Measurements from ENCODE around the gene LRP5. TPM values are rescaled to one million over a fixed set of nuclear protein-coding genes. Genes with fewer than 3 reads are reported as not detected.
"Not testable (repeated sequence)": the region's sequence is repeated elsewhere in the genome, so short reads cannot be mapped to it uniquely, and the experiment has no call there.

LRP5 gene
- total RNA-seq, 2 experiments from 2014 or later, result 22.3 to 23.3 TPM

- Mint-ChIP-seq H3K27ac (no peak overlapping the region), H3K36me3 (peaks cover 23% of the 10 kb centered on the region), H3K4me1 (peaks cover 5% of the 10 kb centered on the region), H3K4me3 (no peak overlapping the region), H3K27me3 (no peaks in the 10 kb centered on the region), H3K9me3 (peaks cover 8% of the 10 kb centered on the region)
- ATAC-seq (ENCODE audit: low read depth), result no peak
- POLR2A ChIA-PET, result no interaction called here
- no peak for DNase-seq
Observed at GRCh38 chr11:68433541-68433940, 121.2 kb downstream of the LRP5 start.

- H3K9me3 Mint-ChIP-seq; H3K27ac Mint-ChIP-seq; DNase-seq; POLR2A ChIA-PET; H3K27me3 Mint-ChIP-seq; H3K4me1 Mint-ChIP-seq; ATAC-seq (ENCODE audit: low read depth); H3K4me3 Mint-ChIP-seq: not testable (repeated sequence)
- peaks cover 19% of the 10 kb centered on the region for H3K36me3 Mint-ChIP-seq
Observed at GRCh38 chr11:68434159-68434558, 121.8 kb downstream of the LRP5 start.

DNA sequence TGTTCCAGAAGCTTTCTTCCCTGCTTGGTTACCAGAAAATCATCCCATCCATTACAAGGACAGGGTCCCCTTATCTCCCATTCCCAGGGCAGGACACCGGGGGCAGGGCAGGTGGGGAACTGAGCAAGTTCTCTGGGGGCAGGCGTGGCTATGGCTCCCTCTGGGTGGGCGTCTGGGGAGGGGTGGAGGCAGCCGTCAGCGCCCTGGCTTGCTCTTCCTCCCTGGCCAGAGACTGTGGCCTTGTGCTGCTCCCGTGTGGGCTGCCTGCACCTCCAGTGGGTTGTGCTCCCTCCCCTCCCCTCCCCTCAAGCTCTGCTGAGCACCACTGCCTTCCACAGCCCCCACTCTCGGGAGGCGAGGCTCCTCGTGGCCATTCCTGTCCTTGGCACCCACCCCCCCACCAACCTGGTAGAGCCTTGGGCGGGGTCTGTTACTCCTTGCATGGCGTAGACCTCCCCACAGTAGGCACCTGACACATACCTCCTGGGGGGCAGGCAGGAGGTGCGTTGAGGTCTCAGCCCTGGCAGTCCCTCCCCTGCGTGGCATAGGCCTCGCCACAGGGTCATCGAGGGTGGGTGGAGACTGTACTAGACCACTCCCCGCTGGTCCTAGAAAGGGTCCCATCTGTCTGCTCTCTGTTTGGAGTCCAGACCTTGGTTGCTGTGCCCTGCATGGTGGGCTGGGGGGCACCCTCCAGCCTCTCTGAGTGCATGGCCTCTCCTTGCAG lies 123.9 kb downstream of the LRP5 start:
- ATAC-seq (ENCODE audit: low read depth) (no peak), DNase-seq (no peak)
- Mint-ChIP-seq H3K4me1 (peaks cover 5% of the 10 kb centered on the region), H3K27ac (no peak overlapping the region), H3K4me3 (no peak overlapping the region), H3K9me3 (no peaks in the 10 kb centered on the region), H3K27me3 (no peaks in the 10 kb centered on the region), H3K36me3 (peaks cover 4% of the 10 kb centered on the region)
- POLR2A ChIA-PET, result no interaction called here

- H3K36me3 Mint-ChIP-seq, result peaks cover 3% of the 10 kb centered on the region
- ATAC-seq (ENCODE audit: low read depth) (peak; percentile 30), DNase-seq (no peak)
- POLR2A ChIA-PET, result no interaction called here
- peaks cover 7% of the 10 kb centered on the region for H3K4me1 Mint-ChIP-seq
- no peaks in the 10 kb centered on the region for H3K27me3 Mint-ChIP-seq
- H3K27ac Mint-ChIP-seq, result no peak overlapping the region
- no peaks in the 10 kb centered on the region for H3K9me3 Mint-ChIP-seq
- H3K4me3 Mint-ChIP-seq, result no peak overlapping the region
Observed at GRCh38 chr11:68436985-68437926, 124.9 kb downstream of the LRP5 start.

DNA sequence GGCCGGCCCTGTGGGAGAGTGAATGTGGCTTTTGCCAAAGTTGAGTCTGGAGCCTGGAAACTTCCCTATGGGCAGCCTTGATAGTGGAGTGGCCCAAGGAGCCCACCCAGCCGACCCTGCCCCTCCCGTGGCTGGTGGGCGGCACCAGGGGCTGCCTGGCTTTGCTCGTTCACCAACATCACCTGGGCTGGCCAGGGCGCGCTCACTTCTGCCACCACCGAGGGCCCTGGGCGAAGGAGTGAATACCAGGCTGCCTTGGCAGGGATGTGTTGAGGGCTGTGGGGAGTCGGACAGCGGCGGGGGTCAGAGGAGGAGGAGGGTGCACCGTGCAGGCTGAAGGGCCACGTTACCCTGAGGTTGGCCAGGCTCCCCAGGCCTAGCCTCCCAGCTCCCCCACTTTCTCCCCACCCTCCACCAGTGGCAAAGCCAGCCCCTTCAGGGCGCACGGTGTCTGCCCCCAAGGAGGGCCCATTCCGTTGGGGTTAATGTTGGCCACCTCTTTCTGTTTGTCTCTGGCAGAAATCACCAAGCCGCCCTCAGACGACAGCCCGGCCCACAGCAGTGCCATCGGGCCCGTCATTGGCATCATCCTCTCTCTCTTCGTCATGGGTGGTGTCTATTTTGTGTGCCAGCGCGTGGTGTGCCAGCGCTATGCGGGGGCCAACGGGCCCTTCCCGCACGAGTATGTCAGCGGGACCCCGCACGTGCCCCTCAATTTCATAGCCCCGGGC lies 125.7 kb downstream of the LRP5 start:
- Mint-ChIP-seq H3K9me3 (no peaks in the 10 kb centered on the region), H3K36me3 (peaks cover 3% of the 10 kb centered on the region), H3K27me3 (no peaks in the 10 kb centered on the region), H3K4me3 (no peak overlapping the region), H3K27ac (no peak overlapping the region), H3K4me1 (peaks cover 7% of the 10 kb centered on the region)
- no peak for ATAC-seq (ENCODE audit: low read depth)
- POLR2A ChIA-PET, result no interaction called here
- no peak for DNase-seq

DNA sequence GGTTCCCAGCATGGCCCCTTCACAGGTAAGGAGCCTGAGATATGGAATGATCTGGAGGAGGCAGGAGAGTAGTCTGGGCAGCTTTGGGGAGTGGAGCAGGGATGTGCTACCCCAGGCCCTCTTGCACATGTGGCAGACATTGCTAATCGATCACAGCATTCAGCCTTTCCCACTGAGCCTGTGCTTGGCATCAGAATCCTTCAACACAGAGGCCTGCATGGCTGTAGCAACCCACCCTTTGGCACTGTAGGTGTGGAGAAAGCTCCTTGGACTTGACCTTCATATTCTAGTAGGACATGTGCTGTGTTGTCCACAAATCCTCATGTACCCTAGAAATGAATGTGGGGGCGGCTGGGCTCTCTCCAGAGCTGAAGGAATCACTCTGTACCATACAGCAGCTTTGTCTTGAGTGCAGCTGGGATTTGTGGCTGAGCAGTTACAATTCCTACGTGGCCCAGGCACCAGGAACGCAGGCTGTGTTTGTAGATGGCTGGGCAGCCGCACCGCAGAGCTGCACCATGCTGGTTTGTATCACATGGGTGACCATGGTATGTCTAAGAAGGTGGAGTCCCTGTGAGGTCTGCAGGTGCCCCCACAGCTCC lies 126.4 kb downstream of the LRP5 start:
- H3K9me3 Mint-ChIP-seq, result no peaks in the 10 kb centered on the region
- ATAC-seq (ENCODE audit: low read depth) (no peak), DNase-seq (no peak)
- no peak overlapping the region for H3K27ac Mint-ChIP-seq
- H3K36me3 Mint-ChIP-seq, result peaks cover 3% of the 10 kb centered on the region
- no peak overlapping the region for H3K4me3 Mint-ChIP-seq
- POLR2A ChIA-PET, result no interaction called here
- H3K4me1 Mint-ChIP-seq, result peaks cover 7% of the 10 kb centered on the region
- H3K27me3 Mint-ChIP-seq, result no peaks in the 10 kb centered on the region

GRCh38 chr11:68439355-68440065 lies 127.1 kb downstream of the LRP5 start:
- H3K4me3 Mint-ChIP-seq, result no peak overlapping the region
- POLR2A ChIA-PET, result no interaction called here
- ATAC-seq (ENCODE audit: low read depth), result no peak

GRCh38 chr11:68440224-68440623 lies 127.8 kb downstream of the LRP5 start:
- no peak overlapping the region for H3K27ac Mint-ChIP-seq
- ATAC-seq (ENCODE audit: low read depth), result no peak
- H3K4me1 Mint-ChIP-seq, result peaks cover 7% of the 10 kb centered on the region
- no peak overlapping the region for H3K4me3 Mint-ChIP-seq
- H3K36me3 Mint-ChIP-seq, result peaks cover 3% of the 10 kb centered on the region
- POLR2A ChIA-PET, result no interaction called here
- no peak for DNase-seq
- no peaks in the 10 kb centered on the region for H3K27me3 Mint-ChIP-seq
- no peaks in the 10 kb centered on the region for H3K9me3 Mint-ChIP-seq

More at GRCh38 chr11:68439355-68440065, 127.1 kb downstream of the LRP5 start:
- H3K9me3 Mint-ChIP-seq, result no peaks in the 10 kb centered on the region
- H3K4me1 Mint-ChIP-seq, result peaks cover 7% of the 10 kb centered on the region
- H3K36me3 Mint-ChIP-seq, result peaks cover 3% of the 10 kb centered on the region
- DNase-seq, result no peak
- H3K27ac Mint-ChIP-seq, result no peak overlapping the region
- H3K27me3 Mint-ChIP-seq, result no peaks in the 10 kb centered on the region

- H3K4me1 Mint-ChIP-seq, result peaks cover 7% of the 10 kb centered on the region
- POLR2A ChIA-PET, result no interaction called here
- H3K27ac Mint-ChIP-seq, result no peak overlapping the region
- no peak overlapping the region for H3K4me3 Mint-ChIP-seq
- no peaks in the 10 kb centered on the region for H3K9me3 Mint-ChIP-seq
- no peak for DNase-seq
- H3K36me3 Mint-ChIP-seq, result peaks cover 3% of the 10 kb centered on the region
- H3K27me3 Mint-ChIP-seq, result no peaks in the 10 kb centered on the region
- no peak for ATAC-seq (ENCODE audit: low read depth)
Observed at GRCh38 chr11:68441466-68442230, 129.3 kb downstream of the LRP5 start.

GRCh38 chr11:68442433-68442832 lies 130.0 kb downstream of the LRP5 start:
- Mint-ChIP-seq H3K4me3 (no peak overlapping the region), H3K27me3 (no peaks in the 10 kb centered on the region), H3K4me1 (peaks cover 5% of the 10 kb centered on the region), H3K27ac (no peak overlapping the region), H3K9me3 (no peaks in the 10 kb centered on the region), H3K36me3 (peaks cover 2% of the 10 kb centered on the region)
- DNase-seq, result no peak
- ATAC-seq (ENCODE audit: low read depth), result no peak
- POLR2A ChIA-PET, result no interaction called here

DNA sequence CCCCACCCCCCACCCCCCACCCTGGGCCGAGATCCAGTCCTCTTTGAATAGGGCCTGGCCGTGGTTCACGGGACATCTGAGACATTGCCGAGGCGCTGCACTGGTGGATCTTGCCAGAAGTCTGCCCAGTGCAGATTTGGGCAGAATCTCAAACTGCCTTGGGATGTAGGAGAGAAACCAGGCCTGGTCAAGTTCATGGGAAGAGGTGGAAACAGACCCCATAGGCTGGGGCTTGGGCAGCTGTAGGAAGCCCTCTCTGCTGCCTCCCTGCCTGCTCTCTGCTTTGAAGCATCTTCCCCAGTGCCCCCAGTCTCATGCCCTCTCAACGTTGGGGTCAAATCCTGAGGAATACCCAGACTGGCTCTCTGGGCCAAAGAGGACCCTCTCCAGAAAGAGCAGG lies 132.2 kb downstream of the LRP5 start:
- peaks cover 9% of the 10 kb centered on the region for H3K4me1 Mint-ChIP-seq
- POLR2A ChIA-PET, result no interaction called here
- H3K27ac Mint-ChIP-seq, result no peak overlapping the region
- H3K27me3 Mint-ChIP-seq, result no peaks in the 10 kb centered on the region
- H3K4me3 Mint-ChIP-seq, result no peak overlapping the region
- H3K36me3 Mint-ChIP-seq, result peaks cover 11% of the 10 kb centered on the region
- ATAC-seq (ENCODE audit: low read depth) (no peak), DNase-seq (no peak)
- no peaks in the 10 kb centered on the region for H3K9me3 Mint-ChIP-seq

DNA sequence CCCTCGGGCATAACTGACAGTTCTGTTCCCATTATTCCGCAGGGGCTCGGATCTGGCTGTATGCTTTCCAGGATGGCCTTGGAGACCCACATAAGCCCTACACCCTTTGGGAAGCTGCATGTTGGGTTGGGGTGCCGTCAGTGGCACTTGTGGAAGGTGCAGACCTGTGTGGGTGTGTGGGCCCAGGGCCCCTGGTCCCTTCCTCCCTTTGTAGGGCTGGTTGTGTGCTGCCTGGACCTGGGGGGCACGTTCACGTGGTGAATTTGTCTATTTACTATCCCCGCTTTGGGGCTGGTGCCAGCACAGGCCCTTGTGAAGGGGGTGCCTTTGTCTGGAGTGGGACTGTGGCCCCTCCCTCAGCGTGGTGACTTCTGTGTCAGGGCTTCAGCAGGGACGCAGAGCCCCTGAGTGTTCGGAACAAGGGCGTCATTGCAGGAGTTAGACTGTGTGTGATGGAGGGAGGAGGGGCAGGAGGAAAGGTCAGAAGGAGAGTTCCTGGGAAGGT lies 133.2 kb downstream of the LRP5 start:
- no peak overlapping the region for H3K27ac Mint-ChIP-seq
- POLR2A ChIA-PET, result no interaction called here
- no peaks in the 10 kb centered on the region for H3K27me3 Mint-ChIP-seq
- peaks cover 9% of the 10 kb centered on the region for H3K4me1 Mint-ChIP-seq
- peaks cover 15% of the 10 kb centered on the region for H3K36me3 Mint-ChIP-seq
- no peak for ATAC-seq (ENCODE audit: low read depth)
- DNase-seq, result no peak
- H3K9me3 Mint-ChIP-seq, result no peaks in the 10 kb centered on the region
- no peak overlapping the region for H3K4me3 Mint-ChIP-seq
